Calu3 (cell line): ENCODE data around the gene PELO. TPM values are rescaled to one million over a fixed set of nuclear protein-coding genes. Genes with fewer than 3 reads are reported as not detected.

ENCODE experiments used
- Bru-seq: library from RNA; stranded (reverse); fragments of 400-500 nt; gene quantifications from one replicate; lab custom pipeline; 2021; lab: Mats Ljungman, UMichigan
- BruChase-seq, 2 experiments: library from RNA; stranded (reverse); fragments of 400-500 nt; gene quantifications; one replicate each; lab custom pipeline; 2021; lab: Mats Ljungman, UMichigan
- BruUV-seq: library from RNA; stranded (reverse); fragments of 400-500 nt; replicated peaks from 2 replicates; lab custom pipeline; 2021; lab: Mats Ljungman, UMichigan
- CTCF ChIA-PET: fragments of 300-600 bp; sonication (Branson Sonifier 250); formaldehyde crosslinking; loops from one replicate; lab custom pipeline; 2022; ENCODE audit warnings: antibody characterized with exemption; lab: Charles Lee
- DNase-seq: peaks from one replicate; pipeline ENCODE4 v3.0.0; 2022
- H3K27ac Mint-ChIP-seq: one replicate; pipeline ENCODE4 v1.8.0; 2022; ENCODE audit warnings: mixed read lengths; ENCODE audit not compliant: unreplicated experiment
- H3K27me3 Mint-ChIP-seq: one replicate; pipeline ENCODE4 v1.8.0; 2022; ENCODE audit warnings: mixed read lengths; ENCODE audit not compliant: unreplicated experiment
- H3K36me3 Mint-ChIP-seq: one replicate; pipeline ENCODE4 v1.8.0; 2022; ENCODE audit warnings: mild to moderate bottlenecking, moderate library complexity, mixed read lengths; ENCODE audit not compliant: insufficient read depth, unreplicated experiment
- H3K4me1 Mint-ChIP-seq: one replicate; pipeline ENCODE4 v1.8.0; 2022; ENCODE audit warnings: mild to moderate bottlenecking, low read depth, mixed read lengths; ENCODE audit not compliant: unreplicated experiment
- H3K4me3 Mint-ChIP-seq: one replicate; pipeline ENCODE4 v1.8.0; 2022; ENCODE audit warnings: mild to moderate bottlenecking, low read depth, moderate library complexity, mixed read lengths; ENCODE audit not compliant: unreplicated experiment
- H3K9me3 Mint-ChIP-seq: one replicate; pipeline ENCODE4 v1.8.0; 2022; ENCODE audit warnings: low read depth, mixed read lengths; ENCODE audit not compliant: unreplicated experiment
- intact Hi-C: fragments of 100-400 bp; cut with micrococcal nuclease; formaldehyde crosslinking; loops from one replicate; pipeline ENCODE4 v1.10.0; 2022; ENCODE audit not compliant: unreplicated experiment
- long read RNA-seq: library from polyadenylated mRNA; stranded (forward); transcript quantifications from one replicate; pipeline ENCODE4 v2.0.0, GENCODE V29; 2022
- total RNA-seq: library from RNA; stranded (reverse); gene quantifications from 2 replicates; pipeline ENCODE4 v1.2.3, GENCODE V29; 2022
- TF ChIP-seq, protein P1 (sequence below): fragments of 200-600 bp; IDR thresholded peaks from one replicate; pipeline ENCODE4 v1.8.0; 2022; ENCODE audit warnings: antibody characterized with exemption; ENCODE audit not compliant: unreplicated experiment

Gene PELO, protein sequence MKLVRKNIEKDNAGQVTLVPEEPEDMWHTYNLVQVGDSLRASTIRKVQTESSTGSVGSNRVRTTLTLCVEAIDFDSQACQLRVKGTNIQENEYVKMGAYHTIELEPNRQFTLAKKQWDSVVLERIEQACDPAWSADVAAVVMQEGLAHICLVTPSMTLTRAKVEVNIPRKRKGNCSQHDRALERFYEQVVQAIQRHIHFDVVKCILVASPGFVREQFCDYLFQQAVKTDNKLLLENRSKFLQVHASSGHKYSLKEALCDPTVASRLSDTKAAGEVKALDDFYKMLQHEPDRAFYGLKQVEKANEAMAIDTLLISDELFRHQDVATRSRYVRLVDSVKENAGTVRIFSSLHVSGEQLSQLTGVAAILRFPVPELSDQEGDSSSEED
- total RNA-seq: 24.6 and 26.4 TPM in 2 replicates
- percentile 86 among the genes with signal in this experiment for Bru-seq, nascent RNA
- BruChase-seq, experiment 1, labeled RNA remaining after a 6-hour chase: percentile 76 among the genes with signal in this experiment
- percentile 89 among the genes with signal in this experiment for BruChase-seq, experiment 2, labeled RNA remaining after a 2-hour chase
- long read RNA-seq, partial matches to known transcripts: 65 of 78 reads
- long read RNA-seq, other reads (novel, unspliced or antisense): 12 of 78 reads

- Mint-ChIP-seq H3K9me3 (no peaks in the 10 kb centered on the region), H3K36me3 (peaks cover 21% of the 10 kb centered on the region), H3K4me3 (peak within 1 kb of the TSS; percentile 90), H3K27me3 (no peaks in the 10 kb centered on the region), H3K4me1 (peaks cover 47% of the 10 kb centered on the region), H3K27ac (peak within 1 kb of the TSS; percentile 73)
- BruUV-seq: TSS peak; percentile 29
- intact Hi-C loops: loop anchor here (1.0 to 5.0 kb wide), 3 partner anchors 77 to 127 kb away; no protein-coding TSS in a partner anchor
- CTCF ChIA-PET: interaction anchor here (1.0 to 1.6 kb wide), 5 partner anchors 12 to 128 kb away, joined by 3 to 13 read pairs (median 5); no protein-coding TSS in a partner anchor
- TF ChIP-seq, protein P1, sequence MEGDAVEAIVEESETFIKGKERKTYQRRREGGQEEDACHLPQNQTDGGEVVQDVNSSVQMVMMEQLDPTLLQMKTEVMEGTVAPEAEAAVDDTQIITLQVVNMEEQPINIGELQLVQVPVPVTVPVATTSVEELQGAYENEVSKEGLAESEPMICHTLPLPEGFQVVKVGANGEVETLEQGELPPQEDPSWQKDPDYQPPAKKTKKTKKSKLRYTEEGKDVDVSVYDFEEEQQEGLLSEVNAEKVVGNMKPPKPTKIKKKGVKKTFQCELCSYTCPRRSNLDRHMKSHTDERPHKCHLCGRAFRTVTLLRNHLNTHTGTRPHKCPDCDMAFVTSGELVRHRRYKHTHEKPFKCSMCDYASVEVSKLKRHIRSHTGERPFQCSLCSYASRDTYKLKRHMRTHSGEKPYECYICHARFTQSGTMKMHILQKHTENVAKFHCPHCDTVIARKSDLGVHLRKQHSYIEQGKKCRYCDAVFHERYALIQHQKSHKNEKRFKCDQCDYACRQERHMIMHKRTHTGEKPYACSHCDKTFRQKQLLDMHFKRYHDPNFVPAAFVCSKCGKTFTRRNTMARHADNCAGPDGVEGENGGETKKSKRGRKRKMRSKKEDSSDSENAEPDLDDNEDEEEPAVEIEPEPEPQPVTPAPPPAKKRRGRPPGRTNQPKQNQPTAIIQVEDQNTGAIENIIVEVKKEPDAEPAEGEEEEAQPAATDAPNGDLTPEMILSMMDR: no peak
- DNase-seq: peak; percentile 77
These were observed at the start of gene PELO, which contains the start of gene ITGA1 for GRCh38 chr5:52787600-52788504. TSS of gene PELO (plus strand) at chr5:52787916. CDS start at chr5:52800395, 12,479 bp downstream. TSS of gene ITGA1 (plus strand) at chr5:52787916. CDS start at chr5:52788354, 438 bp downstream.

GRCh38 chr5:52738095-52738506 is 49.6 kb upstream of the PELO start:
- no peaks in the 10 kb centered on the region for H3K36me3 Mint-ChIP-seq
- TF ChIP-seq, protein P1: no peak
- H3K4me1 Mint-ChIP-seq: peaks cover 21% of the 10 kb centered on the region
- H3K4me3 Mint-ChIP-seq: no peak overlapping the region
- CTCF ChIA-PET: interaction anchor here (1.0 kb wide), 1 partner anchor 28 kb away, joined by 3 read pairs; no protein-coding TSS in a partner anchor
- no TSS peak for BruUV-seq
- H3K9me3 Mint-ChIP-seq: no peaks in the 10 kb centered on the region
- DNase-seq: no peak
- no peaks in the 10 kb centered on the region for H3K27me3 Mint-ChIP-seq
- intact Hi-C loops: no loop called here
- H3K27ac Mint-ChIP-seq: peak overlapping the region; percentile 26

DNA sequence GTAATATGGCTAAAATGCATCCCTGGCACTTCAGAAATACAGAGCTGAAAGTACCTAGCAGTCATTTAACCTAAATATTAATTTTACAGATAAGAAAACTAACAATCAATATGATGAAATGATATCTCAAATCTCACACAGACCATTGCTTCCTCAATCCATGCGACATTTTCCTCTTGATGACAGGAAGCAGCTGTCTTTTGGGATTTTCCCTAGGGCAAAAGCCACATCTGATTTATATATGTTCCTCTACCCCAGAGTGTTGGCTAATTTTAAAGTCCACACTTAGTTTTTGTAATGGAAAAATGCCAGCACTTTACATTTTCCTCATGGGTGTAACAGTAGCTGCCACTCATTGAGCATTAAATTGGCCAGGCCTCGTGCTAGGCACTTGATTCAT is 47.7 kb upstream of the PELO start:
- peaks cover 40% of the 10 kb centered on the region for H3K4me1 Mint-ChIP-seq

More for the DNA sequence above, 47.7 kb upstream of the PELO start:
- H3K9me3 Mint-ChIP-seq: no peaks in the 10 kb centered on the region
- H3K27ac Mint-ChIP-seq: no peak overlapping the region
- H3K4me3 Mint-ChIP-seq: no peak overlapping the region
- CTCF ChIA-PET: interaction anchor here (0.5 to 0.8 kb wide), 2 partner anchors 36 to 40 kb away, joined by 3 to 4 read pairs; no protein-coding TSS in a partner anchor
- intact Hi-C loops: no loop called here
- DNase-seq: no peak
- no TSS peak for BruUV-seq
- TF ChIP-seq, protein P1: no peak
- H3K36me3 Mint-ChIP-seq: no peaks in the 10 kb centered on the region
- H3K27me3 Mint-ChIP-seq: no peaks in the 10 kb centered on the region
